Measurements from ENCODE around the gene RPL19. TPM values are rescaled to one million over a fixed set of nuclear protein-coding genes. Genes with fewer than 3 reads are reported as not detected.

Gene RPL19
- total and polyA plus RNA-seq, 4 donors = 1,387 to 4,055 (median 1,971) TPM

DNA sequence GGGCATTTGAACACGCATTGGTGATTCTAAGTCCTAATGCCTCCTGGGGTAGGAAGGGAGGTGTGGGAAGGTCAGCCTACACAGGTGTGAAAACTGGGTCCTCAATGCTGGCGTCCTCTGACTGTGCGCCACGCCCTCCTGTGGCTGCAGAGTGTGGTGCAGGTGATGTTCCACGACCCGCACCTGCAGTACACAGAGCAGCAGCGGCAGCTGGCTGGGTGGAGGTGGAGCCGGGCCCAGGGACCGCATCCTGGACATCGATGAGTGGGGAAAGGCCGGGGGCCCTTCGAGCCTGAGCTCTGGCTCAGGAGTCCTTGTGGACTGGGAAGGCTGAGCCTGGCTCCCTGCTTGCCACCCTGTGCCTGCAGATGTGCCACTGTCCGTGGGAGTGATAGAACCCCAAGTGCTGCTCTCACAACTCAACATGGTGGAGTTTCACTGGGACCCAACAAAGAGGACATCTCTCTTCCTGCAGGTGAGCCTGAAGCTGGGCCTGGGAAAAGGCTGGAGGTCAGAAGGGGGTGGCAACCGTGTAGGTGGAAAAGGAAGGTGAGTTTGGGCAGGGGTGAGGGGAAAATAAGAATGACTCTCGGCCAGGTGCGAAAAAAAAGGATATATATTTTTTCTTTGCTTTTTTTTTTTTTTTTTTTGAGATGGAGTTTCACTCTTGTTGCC, 39.7 kb downstream of the RPL19 start:
- no peak overlapping the region for H3K27ac ChIP-seq (ENCODE audit: low read depth in 1 of 2, low read length in 1 of 2)
- TF ChIP-seq, protein P1, sequence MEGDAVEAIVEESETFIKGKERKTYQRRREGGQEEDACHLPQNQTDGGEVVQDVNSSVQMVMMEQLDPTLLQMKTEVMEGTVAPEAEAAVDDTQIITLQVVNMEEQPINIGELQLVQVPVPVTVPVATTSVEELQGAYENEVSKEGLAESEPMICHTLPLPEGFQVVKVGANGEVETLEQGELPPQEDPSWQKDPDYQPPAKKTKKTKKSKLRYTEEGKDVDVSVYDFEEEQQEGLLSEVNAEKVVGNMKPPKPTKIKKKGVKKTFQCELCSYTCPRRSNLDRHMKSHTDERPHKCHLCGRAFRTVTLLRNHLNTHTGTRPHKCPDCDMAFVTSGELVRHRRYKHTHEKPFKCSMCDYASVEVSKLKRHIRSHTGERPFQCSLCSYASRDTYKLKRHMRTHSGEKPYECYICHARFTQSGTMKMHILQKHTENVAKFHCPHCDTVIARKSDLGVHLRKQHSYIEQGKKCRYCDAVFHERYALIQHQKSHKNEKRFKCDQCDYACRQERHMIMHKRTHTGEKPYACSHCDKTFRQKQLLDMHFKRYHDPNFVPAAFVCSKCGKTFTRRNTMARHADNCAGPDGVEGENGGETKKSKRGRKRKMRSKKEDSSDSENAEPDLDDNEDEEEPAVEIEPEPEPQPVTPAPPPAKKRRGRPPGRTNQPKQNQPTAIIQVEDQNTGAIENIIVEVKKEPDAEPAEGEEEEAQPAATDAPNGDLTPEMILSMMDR (IDR thresholded peaks at IDR 0.05; ENCODE audit: control extremely low read depth, extremely low read depth) = no peak
- H3K27me3 ChIP-seq (ENCODE audit: control insufficient read depth in 3 of 3, insufficient read depth in 3 of 3, low read length in 2 of 3) = peaks cover 0 to 4% (median 0%) of the 10 kb centered on the region in 3 donors
- ATAC-seq (ENCODE audit: insufficient read depth, low FRiP score) (no peak), DNase-seq (peak in 2 of 3 donors; percentile 40 to 52)
- H3K9ac ChIP-seq (ENCODE audit: insufficient read depth in 1 of 2, low read length in 2 of 2) = no peak overlapping the region
- no peaks in the 10 kb centered on the region for H3K36me3 ChIP-seq (ENCODE audit: control insufficient read depth in 4 of 4, insufficient read depth in 4 of 4, low read length in 4 of 4)
- no peaks in the 10 kb centered on the region for H3K9me3 ChIP-seq (ENCODE audit: control insufficient read depth in 4 of 4, insufficient read depth in 3 of 4, low read length in 3 of 4)
- H3K4me1 ChIP-seq (ENCODE audit: control insufficient read depth in 5 of 5, insufficient read depth in 5 of 5, low read length in 5 of 5) = peaks cover 0 to 14% (median 0%) of the 10 kb centered on the region in 5 donors
- WGBS, 2 donors = 25 to 32% methylated on average over 13 to 16 of the region's 16 CpGs
- no peak overlapping the region for H3K4me3 ChIP-seq

DNA sequence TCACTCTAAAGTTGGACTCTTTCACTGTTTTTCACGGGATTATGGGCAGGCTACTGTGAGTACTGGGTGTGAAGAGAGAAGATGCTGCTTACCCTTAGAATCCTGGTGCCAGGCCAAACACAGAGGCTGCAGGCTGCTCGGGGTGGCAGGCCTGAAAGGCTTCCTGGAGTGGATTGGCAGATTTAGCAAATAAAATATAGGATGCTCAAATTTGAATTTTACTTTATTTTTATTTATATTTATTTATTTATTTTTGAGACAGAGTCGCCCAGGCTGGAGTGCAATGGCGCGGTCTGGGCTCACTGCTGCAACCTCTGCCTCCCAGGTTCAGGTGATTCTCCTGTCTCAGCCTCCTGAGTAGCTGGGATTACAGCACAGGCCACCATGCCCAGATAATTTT, 40.5 kb downstream of the RPL19 start:
- Histone ChIP-seq H3K27me3 (ENCODE audit: control insufficient read depth in 3 of 3, insufficient read depth in 3 of 3, low read length in 2 of 3) (peaks cover 0 to 4% (median 0%) of the 10 kb centered on the region in 3 donors), H3K4me3 (no peak overlapping the region), H3K27ac (ENCODE audit: low read depth in 1 of 2, low read length in 1 of 2) (no peak overlapping the region), H3K9me3 (ENCODE audit: control insufficient read depth in 4 of 4, insufficient read depth in 3 of 4, low read length in 3 of 4) (no peaks in the 10 kb centered on the region), H3K36me3 (ENCODE audit: control insufficient read depth in 4 of 4, insufficient read depth in 4 of 4, low read length in 4 of 4) (no peaks in the 10 kb centered on the region), H3K9ac (ENCODE audit: insufficient read depth in 1 of 2, low read length in 2 of 2) (no peak overlapping the region), H3K4me1 (ENCODE audit: control insufficient read depth in 5 of 5, insufficient read depth in 5 of 5, low read length in 5 of 5) (peaks cover 0 to 14% (median 0%) of the 10 kb centered on the region in 5 donors)
- no peak for ATAC-seq (ENCODE audit: insufficient read depth, low FRiP score)
- no peak for DNase-seq
- 87 to 91% methylated on average over 5 of the region's 5 CpGs for WGBS, 2 donors
- TF ChIP-seq, protein P1 (IDR thresholded peaks at IDR 0.05; ENCODE audit: control extremely low read depth, extremely low read depth) = no peak

DNA sequence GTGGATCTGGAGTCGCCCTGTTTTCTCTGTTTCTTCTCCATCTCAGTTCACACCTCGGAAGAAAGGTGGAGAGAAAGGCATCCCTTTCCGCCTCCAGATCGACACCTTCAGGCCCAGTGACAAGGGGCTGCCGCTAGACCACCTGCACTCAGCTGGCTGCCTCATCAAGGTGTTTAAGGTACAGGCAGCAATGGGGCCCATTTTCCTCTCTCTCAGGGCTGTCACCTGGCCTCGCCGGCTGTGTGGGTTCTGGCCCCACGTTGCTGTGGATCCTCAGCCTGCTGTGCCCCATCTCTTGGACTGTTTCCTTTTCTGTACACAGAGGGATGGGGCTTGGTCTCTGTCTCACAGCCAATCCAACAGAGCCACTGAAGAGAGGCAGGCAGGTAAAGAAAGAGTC, 43.1 kb downstream of the RPL19 start:
- DNase-seq = no peak

More for the DNA sequence above, 43.1 kb downstream of the RPL19 start:
- H3K27ac ChIP-seq (ENCODE audit: low read depth in 1 of 2, low read length in 1 of 2) = no peak overlapping the region
- peaks cover 0 to 4% (median 0%) of the 10 kb centered on the region in 3 donors for H3K27me3 ChIP-seq (ENCODE audit: control insufficient read depth in 3 of 3, insufficient read depth in 3 of 3, low read length in 2 of 3)
- peaks cover 0 to 2% (median 0%) of the 10 kb centered on the region in 5 donors for H3K4me1 ChIP-seq (ENCODE audit: control insufficient read depth in 5 of 5, insufficient read depth in 5 of 5, low read length in 5 of 5)
- TF ChIP-seq, protein P1 (IDR thresholded peaks at IDR 0.05; ENCODE audit: control extremely low read depth, extremely low read depth) = no peak
- H3K4me3 ChIP-seq = no peak overlapping the region
- no peak for ATAC-seq (ENCODE audit: insufficient read depth, low FRiP score)
- H3K36me3 ChIP-seq (ENCODE audit: control insufficient read depth in 4 of 4, insufficient read depth in 4 of 4, low read length in 4 of 4) = no peaks in the 10 kb centered on the region
- no peaks in the 10 kb centered on the region for H3K9me3 ChIP-seq (ENCODE audit: control insufficient read depth in 4 of 4, insufficient read depth in 3 of 4, low read length in 3 of 4)
- H3K9ac ChIP-seq (ENCODE audit: insufficient read depth in 1 of 2, low read length in 2 of 2) = no peak overlapping the region
- 76 to 82% methylated on average over 8 of the region's 8 CpGs for WGBS, 2 donors

All from lung (tissue), 12 donors.